ENCODE results near the gene FOSL2.

The FOSL2 gene

GRCh38 chr2:28393114-28393836 is 617 bp downstream of the FOSL2 start (continued):
- TF ChIP-seq HIC1 (tag by site-specific recombination; IDR thresholded peaks at IDR 0.05): no peak
- no peak for TF ChIP-seq ZNF26 (tag by site-specific recombination; IDR thresholded peaks at IDR 0.05)
- no peak for TF ChIP-seq ZNF221 (tag by site-specific recombination; IDR thresholded peaks at IDR 0.05; ENCODE audit: borderline replicate concordance)
- no peak for TF ChIP-seq ZNF155 (tag by site-specific recombination; IDR thresholded peaks at IDR 0.05)
- no peak for TF ChIP-seq ZNF510 (tag by site-specific recombination; IDR thresholded peaks at IDR 0.05; ENCODE audit: insufficient replicate concordance)
- TF ChIP-seq ZBTB21 (tag by site-specific recombination; IDR thresholded peaks at IDR 0.05): no peak
- no peak for TF ChIP-seq ZSCAN30 (tag by site-specific recombination; IDR thresholded peaks at IDR 0.05)
- TF ChIP-seq ZNF514 (tag by site-specific recombination; IDR thresholded peaks at IDR 0.05): no peak
- TF ChIP-seq ZNF366 (tag by site-specific recombination; conservative IDR thresholded peaks at IDR 0.05): no peak
- peak; percentile 51; the same call in 1 of the 2 replicates for TF ChIP-seq ZNF335 (tag by site-specific recombination; conservative IDR thresholded peaks at IDR 0.05)
- TF ChIP-seq GLIS2 (tag by site-specific recombination; IDR thresholded peaks at IDR 0.05): peak; percentile 42; the same call in 1 of the 2 replicates
- TF ChIP-seq ZNF169 (tag by site-specific recombination; IDR thresholded peaks at IDR 0.05): no peak
- TF ChIP-seq ZFP37 (tag by site-specific recombination; IDR thresholded peaks at IDR 0.05): no peak
- TF ChIP-seq ZXDB (tag by site-specific recombination; IDR thresholded peaks at IDR 0.05): no peak
- TF ChIP-seq SCRT2 (tag by site-specific recombination; IDR thresholded peaks at IDR 0.05): no peak
- TF ChIP-seq, protein P1, sequence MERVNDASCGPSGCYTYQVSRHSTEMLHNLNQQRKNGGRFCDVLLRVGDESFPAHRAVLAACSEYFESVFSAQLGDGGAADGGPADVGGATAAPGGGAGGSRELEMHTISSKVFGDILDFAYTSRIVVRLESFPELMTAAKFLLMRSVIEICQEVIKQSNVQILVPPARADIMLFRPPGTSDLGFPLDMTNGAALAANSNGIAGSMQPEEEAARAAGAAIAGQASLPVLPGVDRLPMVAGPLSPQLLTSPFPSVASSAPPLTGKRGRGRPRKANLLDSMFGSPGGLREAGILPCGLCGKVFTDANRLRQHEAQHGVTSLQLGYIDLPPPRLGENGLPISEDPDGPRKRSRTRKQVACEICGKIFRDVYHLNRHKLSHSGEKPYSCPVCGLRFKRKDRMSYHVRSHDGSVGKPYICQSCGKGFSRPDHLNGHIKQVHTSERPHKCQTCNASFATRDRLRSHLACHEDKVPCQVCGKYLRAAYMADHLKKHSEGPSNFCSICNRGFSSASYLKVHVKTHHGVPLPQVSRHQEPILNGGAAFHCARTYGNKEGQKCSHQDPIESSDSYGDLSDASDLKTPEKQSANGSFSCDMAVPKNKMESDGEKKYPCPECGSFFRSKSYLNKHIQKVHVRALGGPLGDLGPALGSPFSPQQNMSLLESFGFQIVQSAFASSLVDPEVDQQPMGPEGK (tag by site-specific recombination; IDR thresholded peaks at IDR 0.05): no peak
- no peak for TF ChIP-seq ZNF202 (tag by site-specific recombination; IDR thresholded peaks at IDR 0.05; ENCODE audit: borderline replicate concordance)
- no peak for TF ChIP-seq ZNF548 (tag by site-specific recombination; IDR thresholded peaks at IDR 0.05)
- TF ChIP-seq, protein P2, sequence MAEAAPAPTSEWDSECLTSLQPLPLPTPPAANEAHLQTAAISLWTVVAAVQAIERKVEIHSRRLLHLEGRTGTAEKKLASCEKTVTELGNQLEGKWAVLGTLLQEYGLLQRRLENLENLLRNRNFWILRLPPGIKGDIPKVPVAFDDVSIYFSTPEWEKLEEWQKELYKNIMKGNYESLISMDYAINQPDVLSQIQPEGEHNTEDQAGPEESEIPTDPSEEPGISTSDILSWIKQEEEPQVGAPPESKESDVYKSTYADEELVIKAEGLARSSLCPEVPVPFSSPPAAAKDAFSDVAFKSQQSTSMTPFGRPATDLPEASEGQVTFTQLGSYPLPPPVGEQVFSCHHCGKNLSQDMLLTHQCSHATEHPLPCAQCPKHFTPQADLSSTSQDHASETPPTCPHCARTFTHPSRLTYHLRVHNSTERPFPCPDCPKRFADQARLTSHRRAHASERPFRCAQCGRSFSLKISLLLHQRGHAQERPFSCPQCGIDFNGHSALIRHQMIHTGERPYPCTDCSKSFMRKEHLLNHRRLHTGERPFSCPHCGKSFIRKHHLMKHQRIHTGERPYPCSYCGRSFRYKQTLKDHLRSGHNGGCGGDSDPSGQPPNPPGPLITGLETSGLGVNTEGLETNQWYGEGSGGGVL (tag by site-specific recombination; IDR thresholded peaks at IDR 0.05): peak; percentile 14
- no peak for TF ChIP-seq ZNF292 (tag by site-specific recombination; IDR thresholded peaks at IDR 0.05; ENCODE audit: borderline replicate concordance, low read depth)
- no peak for TF ChIP-seq ZNF362 (tag by site-specific recombination; IDR thresholded peaks at IDR 0.05)
- no peak for TF ChIP-seq ZNF501 (tag by site-specific recombination; IDR thresholded peaks at IDR 0.05)
- TF ChIP-seq ZNF140 (tag by site-specific recombination; IDR thresholded peaks at IDR 0.05): no peak
- no peak for TF ChIP-seq ZNF391 (tag by site-specific recombination; IDR thresholded peaks at IDR 0.05; ENCODE audit: borderline replicate concordance, low read depth)
- no peak for TF ChIP-seq ZNF623 (tag by site-specific recombination; IDR thresholded peaks at IDR 0.05)
- no peak for TF ChIP-seq ZNF626 (tag by site-specific recombination; IDR thresholded peaks at IDR 0.05)
- no peak for TF ChIP-seq ZNF660 (tag by site-specific recombination; IDR thresholded peaks at IDR 0.05)
- TF ChIP-seq ZNF404 (tag by site-specific recombination; IDR thresholded peaks at IDR 0.05): no peak
- no peak for TF ChIP-seq ZNF555 (tag by site-specific recombination; conservative IDR thresholded peaks at IDR 0.05)
- peak; percentile 97 for TF ChIP-seq ZNF341 (tag by site-specific recombination; IDR thresholded peaks at IDR 0.05; ENCODE audit: low read depth)
- TF ChIP-seq ZNF138 (tag by site-specific recombination; IDR thresholded peaks at IDR 0.05; ENCODE audit: borderline replicate concordance): no peak
- no peak for TF ChIP-seq BCL11A (tag by site-specific recombination; IDR thresholded peaks at IDR 0.05; ENCODE audit: low read depth)

Measured in HEK293 (cell line).